GM19240 (cell line): ENCODE measurements around the gene COLEC12.

ENCODE experiments used
- DNase-seq: peaks from one replicate; pipeline ENCODE4 v3.0.0; 2011; ENCODE audit warnings: low spot score; ENCODE audit not compliant: insufficient read length

COLEC12 gene

GRCh38 chr18:475202-476031 is 25.1 kb downstream of the COLEC12 start:
- DNase-seq: no peak

GRCh38 chr18:474416-474815 is 26.1 kb downstream of the COLEC12 start:
- DNase-seq: no peak

GRCh38 chr18:473802-474201 is 26.7 kb downstream of the COLEC12 start:
- no peak for DNase-seq

- DNase-seq: no peak
These were observed 28.8 kb downstream of the COLEC12 start for GRCh38 chr18:471716-472115.

- DNase-seq: no peak
These were observed 29.6 kb downstream of the COLEC12 start for GRCh38 chr18:470661-471501.

- no peak for DNase-seq
These were observed 31.3 kb downstream of the COLEC12 start for GRCh38 chr18:468955-469790.

- DNase-seq: no peak
These were observed 36.5 kb downstream of the COLEC12 start for GRCh38 chr18:463827-464541.

- no peak for DNase-seq
These were observed 37.1 kb downstream of the COLEC12 start for GRCh38 chr18:463403-463802.

- DNase-seq: no peak
These were observed 38.7 kb downstream of the COLEC12 start for GRCh38 chr18:461762-462161.

- no peak for DNase-seq
These were observed 39.7 kb downstream of the COLEC12 start for GRCh38 chr18:460791-461190.

- no peak for DNase-seq
These were observed 40.5 kb downstream of the COLEC12 start for GRCh38 chr18:459814-460593.

GRCh38 chr18:457521-458412 is 42.7 kb downstream of the COLEC12 start:
- DNase-seq: no peak

GRCh38 chr18:457140-457519 is 43.4 kb downstream of the COLEC12 start:
- no peak for DNase-seq

- DNase-seq: no peak
These were observed 44.0 kb downstream of the COLEC12 start for GRCh38 chr18:456361-457139.

- no peak for DNase-seq
These were observed 47.1 kb downstream of the COLEC12 start for GRCh38 chr18:453400-453799.

GRCh38 chr18:452816-453215 is 47.7 kb downstream of the COLEC12 start:
- DNase-seq: no peak

- no peak for DNase-seq
These were observed 51.1 kb downstream of the COLEC12 start for GRCh38 chr18:449374-449773.

- DNase-seq: no peak
These were observed 52.2 kb downstream of the COLEC12 start for GRCh38 chr18:448116-448790.
